ENCODE measurements around the gene SPC24. TPM values are rescaled to one million over a fixed set of nuclear protein-coding genes. Genes with fewer than 3 reads are reported as not detected.

The SPC24 gene
- total RNA-seq, 1 experiment from 2014 or later = 33.9 TPM

DNA sequence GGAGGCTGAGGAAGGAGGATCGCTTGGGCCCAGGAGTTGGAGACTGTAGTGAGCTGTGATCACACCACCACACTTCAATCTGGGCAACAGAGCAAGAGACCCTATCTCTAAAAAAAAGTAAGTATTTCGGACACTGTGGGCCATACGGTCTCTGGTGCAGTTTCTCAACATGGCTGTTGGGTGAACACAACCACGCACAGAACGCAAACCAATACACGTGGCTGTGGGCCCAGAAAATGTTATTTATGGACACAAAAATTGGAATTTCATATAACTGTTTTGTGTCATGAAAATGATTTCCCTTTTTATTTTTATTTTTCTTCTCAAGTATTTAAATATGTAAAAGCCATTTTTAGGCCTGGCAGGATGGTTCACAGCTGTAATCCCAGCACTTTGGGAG is 46.8 kb downstream of the SPC24 start (continued):
- no peak for TF ChIP-seq POLR2AphosphoS5 (IDR thresholded peaks at IDR 0.05; ENCODE audit: low read depth, low read length)
- TF ChIP-seq YY1 (IDR thresholded peaks at IDR 0.05; ENCODE audit: extremely low read depth, insufficient replicate concordance, low read depth, low read length) = no peak
- TF ChIP-seq ELF1 (IDR thresholded peaks at IDR 0.05; ENCODE audit: borderline replicate concordance, low read depth) = no peak

DNA sequence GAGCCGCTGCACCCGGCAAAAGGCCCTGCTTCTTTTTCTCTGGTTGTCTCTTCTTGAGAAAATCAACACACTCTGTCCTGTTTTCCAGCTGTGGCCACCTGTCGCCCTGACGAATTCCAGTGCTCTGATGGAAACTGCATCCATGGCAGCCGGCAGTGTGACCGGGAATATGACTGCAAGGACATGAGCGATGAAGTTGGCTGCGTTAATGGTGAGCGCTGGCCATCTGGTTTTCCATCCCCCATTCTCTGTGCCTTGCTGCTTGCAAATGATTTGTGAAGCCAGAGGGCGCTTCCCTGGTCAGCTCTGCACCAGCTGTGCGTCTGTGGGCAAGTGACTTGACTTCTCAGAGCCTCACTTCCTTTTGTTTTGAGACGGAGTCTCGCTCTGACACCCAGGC is 49.1 kb downstream of the SPC24 start:
- no TSS peak for BruUV-seq (replicated peaks)
- no peak for TF ChIP-seq RAD21 (IDR thresholded peaks at IDR 0.05; ENCODE audit: low read depth)
- TF ChIP-seq SRF (IDR thresholded peaks at IDR 0.05; ENCODE audit: low read depth) = no peak
- TF ChIP-seq YY1 (IDR thresholded peaks at IDR 0.05; ENCODE audit: extremely low read depth, insufficient replicate concordance, low read depth, low read length) = no peak
- TF ChIP-seq ZNF274 (IDR thresholded peaks at IDR 0.05; ENCODE audit: low read depth, low read length) = no peak
- TF ChIP-seq CEBPB (IDR thresholded peaks at IDR 0.05; ENCODE audit: low read depth) = no peak
- TF ChIP-seq, protein P1, sequence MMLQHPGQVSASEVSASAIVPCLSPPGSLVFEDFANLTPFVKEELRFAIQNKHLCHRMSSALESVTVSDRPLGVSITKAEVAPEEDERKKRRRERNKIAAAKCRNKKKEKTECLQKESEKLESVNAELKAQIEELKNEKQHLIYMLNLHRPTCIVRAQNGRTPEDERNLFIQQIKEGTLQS (IDR thresholded peaks at IDR 0.05) = no peak
- no peak for TF ChIP-seq CBX3 (IDR thresholded peaks at IDR 0.05; ENCODE audit: low read depth)
- TF ChIP-seq, protein P2, sequence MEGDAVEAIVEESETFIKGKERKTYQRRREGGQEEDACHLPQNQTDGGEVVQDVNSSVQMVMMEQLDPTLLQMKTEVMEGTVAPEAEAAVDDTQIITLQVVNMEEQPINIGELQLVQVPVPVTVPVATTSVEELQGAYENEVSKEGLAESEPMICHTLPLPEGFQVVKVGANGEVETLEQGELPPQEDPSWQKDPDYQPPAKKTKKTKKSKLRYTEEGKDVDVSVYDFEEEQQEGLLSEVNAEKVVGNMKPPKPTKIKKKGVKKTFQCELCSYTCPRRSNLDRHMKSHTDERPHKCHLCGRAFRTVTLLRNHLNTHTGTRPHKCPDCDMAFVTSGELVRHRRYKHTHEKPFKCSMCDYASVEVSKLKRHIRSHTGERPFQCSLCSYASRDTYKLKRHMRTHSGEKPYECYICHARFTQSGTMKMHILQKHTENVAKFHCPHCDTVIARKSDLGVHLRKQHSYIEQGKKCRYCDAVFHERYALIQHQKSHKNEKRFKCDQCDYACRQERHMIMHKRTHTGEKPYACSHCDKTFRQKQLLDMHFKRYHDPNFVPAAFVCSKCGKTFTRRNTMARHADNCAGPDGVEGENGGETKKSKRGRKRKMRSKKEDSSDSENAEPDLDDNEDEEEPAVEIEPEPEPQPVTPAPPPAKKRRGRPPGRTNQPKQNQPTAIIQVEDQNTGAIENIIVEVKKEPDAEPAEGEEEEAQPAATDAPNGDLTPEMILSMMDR (IDR thresholded peaks at IDR 0.05 in 2 of 3, conservative IDR thresholded peaks at IDR 0.05 in 1 of 3; ENCODE audit: borderline replicate concordance in 1 of 3, insufficient read depth in 1 of 3, low read depth in 2 of 3, low read length in 2 of 3) = no peak
- no peak for TF ChIP-seq JUND (IDR thresholded peaks at IDR 0.05)
- no peak for TF ChIP-seq SIN3A (IDR thresholded peaks at IDR 0.05; ENCODE audit: low read depth)
- TF ChIP-seq, protein P3, sequence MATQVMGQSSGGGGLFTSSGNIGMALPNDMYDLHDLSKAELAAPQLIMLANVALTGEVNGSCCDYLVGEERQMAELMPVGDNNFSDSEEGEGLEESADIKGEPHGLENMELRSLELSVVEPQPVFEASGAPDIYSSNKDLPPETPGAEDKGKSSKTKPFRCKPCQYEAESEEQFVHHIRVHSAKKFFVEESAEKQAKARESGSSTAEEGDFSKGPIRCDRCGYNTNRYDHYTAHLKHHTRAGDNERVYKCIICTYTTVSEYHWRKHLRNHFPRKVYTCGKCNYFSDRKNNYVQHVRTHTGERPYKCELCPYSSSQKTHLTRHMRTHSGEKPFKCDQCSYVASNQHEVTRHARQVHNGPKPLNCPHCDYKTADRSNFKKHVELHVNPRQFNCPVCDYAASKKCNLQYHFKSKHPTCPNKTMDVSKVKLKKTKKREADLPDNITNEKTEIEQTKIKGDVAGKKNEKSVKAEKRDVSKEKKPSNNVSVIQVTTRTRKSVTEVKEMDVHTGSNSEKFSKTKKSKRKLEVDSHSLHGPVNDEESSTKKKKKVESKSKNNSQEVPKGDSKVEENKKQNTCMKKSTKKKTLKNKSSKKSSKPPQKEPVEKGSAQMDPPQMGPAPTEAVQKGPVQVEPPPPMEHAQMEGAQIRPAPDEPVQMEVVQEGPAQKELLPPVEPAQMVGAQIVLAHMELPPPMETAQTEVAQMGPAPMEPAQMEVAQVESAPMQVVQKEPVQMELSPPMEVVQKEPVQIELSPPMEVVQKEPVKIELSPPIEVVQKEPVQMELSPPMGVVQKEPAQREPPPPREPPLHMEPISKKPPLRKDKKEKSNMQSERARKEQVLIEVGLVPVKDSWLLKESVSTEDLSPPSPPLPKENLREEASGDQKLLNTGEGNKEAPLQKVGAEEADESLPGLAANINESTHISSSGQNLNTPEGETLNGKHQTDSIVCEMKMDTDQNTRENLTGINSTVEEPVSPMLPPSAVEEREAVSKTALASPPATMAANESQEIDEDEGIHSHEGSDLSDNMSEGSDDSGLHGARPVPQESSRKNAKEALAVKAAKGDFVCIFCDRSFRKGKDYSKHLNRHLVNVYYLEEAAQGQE (IDR thresholded peaks at IDR 0.05; ENCODE audit: low read depth) = no peak
- TF ChIP-seq SP1 (IDR thresholded peaks at IDR 0.05; ENCODE audit: low read depth) = no peak
- no peak for TF ChIP-seq ZFX (IDR thresholded peaks at IDR 0.05)
- no peak for TF ChIP-seq ELF1 (IDR thresholded peaks at IDR 0.05; ENCODE audit: borderline replicate concordance, low read depth)
- no peak for TF ChIP-seq POLR2A (IDR thresholded peaks at IDR 0.05; ENCODE audit: borderline replicate concordance, extremely low read depth, insufficient read depth, insufficient read length)
- DNase-seq (ENCODE audit: low read depth, low spot score) = no peak
- intact Hi-C loops (cut with micrococcal nuclease) = no loop called here
- Histone ChIP-seq H3K79me2 (ENCODE audit: insufficient read depth, low read length) (peaks cover 54% of the 10 kb centered on the region), H3K9me3 (ENCODE audit: control insufficient read depth in 1 of 2, insufficient read depth in 1 of 2, low read depth in 1 of 2, low read length in 2 of 2) (no peaks in the 10 kb centered on the region), H3K27ac (ENCODE audit: low read depth, low read length) (no peak overlapping the region), H3K27me3 (ENCODE audit: insufficient read depth, low read length) (no peaks in the 10 kb centered on the region), H2AFZ (ENCODE audit: low read depth, low read length, poor library complexity, severe bottlenecking) (no peak overlapping the region), H3K4me3 (replicated peaks in 1 of 2; ENCODE audit: low read depth in 1 of 2, low read length in 2 of 2) (no peak overlapping the region), H3K4me2 (ENCODE audit: low read length) (no peak overlapping the region), H4K20me1 (ENCODE audit: insufficient read depth) (no peaks in the 10 kb centered on the region; the same call in 1 of the 2 replicates), H3K4me1 (ENCODE audit: control insufficient read depth in 1 of 2, insufficient read depth in 2 of 2, low read length in 2 of 2) (peaks cover 0 to 6% of the 10 kb centered on the region in 2 experiments; a peak in 1 of 4 replicates), H3K9me2 (ENCODE audit: insufficient read depth) (no peaks in the 10 kb centered on the region), H3K36me3 (ENCODE audit: control insufficient read depth in 1 of 2, insufficient read depth in 2 of 2, low read length in 2 of 2) (peaks cover 65 to 69% of the 10 kb centered on the region in 2 experiments), H3K9ac (ENCODE audit: low read length) (no peak overlapping the region)
- no peak for ATAC-seq
- ChIA-PET CTCF (no interaction called here), RAD21 (ENCODE audit: low non-redundant PET in 1 of 2, low total read pairs in 2 of 2, uncharacterized antibody in 2 of 2, unreplicated experiment in 2 of 2) (no interaction called here), POLR2A (no interaction called here)

Data from HCT116 (cell line).